Measurements from ENCODE around the gene GPR108. TPM values are rescaled to one million over a fixed set of nuclear protein-coding genes. Genes with fewer than 3 reads are reported as not detected.

Gene GPR108
- total RNA-seq, 6 experiments from 2014 or later: 22.3 to 53.0 (median 41.3) TPM

DNA sequence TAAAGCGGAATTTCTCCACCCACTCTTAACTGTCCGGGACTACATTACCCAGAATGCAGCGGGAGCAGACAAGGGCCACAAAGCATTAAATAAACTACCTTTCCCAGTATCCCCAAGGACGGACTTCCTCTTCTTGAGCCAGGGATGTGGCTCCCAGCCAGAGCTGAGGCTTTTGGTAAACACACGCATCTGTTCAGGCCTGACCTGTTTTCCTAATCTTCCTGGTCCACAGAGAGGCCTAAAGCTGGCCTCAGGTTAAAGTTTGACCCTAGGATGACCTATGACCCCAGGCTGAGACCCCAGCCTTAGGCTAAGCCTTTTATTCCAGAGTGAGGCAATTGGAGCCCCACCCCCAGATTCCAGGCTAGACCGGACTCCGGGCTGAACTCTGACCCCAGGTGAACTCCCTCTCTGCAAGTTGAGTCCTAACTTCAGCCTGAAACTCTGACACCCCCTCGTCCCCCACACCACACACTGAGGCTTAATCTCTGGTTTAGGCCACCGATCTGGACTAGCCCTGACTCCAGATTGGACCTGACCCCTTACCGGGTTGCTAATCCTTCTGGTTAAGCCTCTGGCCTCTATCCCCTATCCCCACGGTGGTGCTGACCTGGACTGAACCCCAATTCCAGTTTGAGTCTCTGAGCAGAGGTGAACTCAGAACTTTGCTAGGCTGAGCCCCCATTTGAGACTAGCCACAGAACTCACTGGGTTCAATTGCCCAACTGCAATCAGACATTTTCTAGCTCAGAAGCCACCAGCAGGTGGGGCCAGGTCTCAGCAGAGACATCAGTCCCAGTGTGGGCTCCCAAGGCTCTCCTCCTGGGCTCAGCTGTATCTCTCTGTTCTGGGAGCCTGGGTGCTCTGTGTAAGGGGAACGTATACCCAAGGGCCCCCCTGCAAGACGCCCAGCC, 750 bp upstream of the GPR108 start:
- H3K4me3 ChIP-seq: peak overlapping the region; percentile 15 to 72 (median 52)
- peaks cover 4 to 35% (median 18%) of the 10 kb centered on the region in 4 donors for H3K4me1 ChIP-seq
- no peak for TF ChIP-seq POLR2A (IDR thresholded peaks at IDR 0.05)
- TF ChIP-seq, protein P1, sequence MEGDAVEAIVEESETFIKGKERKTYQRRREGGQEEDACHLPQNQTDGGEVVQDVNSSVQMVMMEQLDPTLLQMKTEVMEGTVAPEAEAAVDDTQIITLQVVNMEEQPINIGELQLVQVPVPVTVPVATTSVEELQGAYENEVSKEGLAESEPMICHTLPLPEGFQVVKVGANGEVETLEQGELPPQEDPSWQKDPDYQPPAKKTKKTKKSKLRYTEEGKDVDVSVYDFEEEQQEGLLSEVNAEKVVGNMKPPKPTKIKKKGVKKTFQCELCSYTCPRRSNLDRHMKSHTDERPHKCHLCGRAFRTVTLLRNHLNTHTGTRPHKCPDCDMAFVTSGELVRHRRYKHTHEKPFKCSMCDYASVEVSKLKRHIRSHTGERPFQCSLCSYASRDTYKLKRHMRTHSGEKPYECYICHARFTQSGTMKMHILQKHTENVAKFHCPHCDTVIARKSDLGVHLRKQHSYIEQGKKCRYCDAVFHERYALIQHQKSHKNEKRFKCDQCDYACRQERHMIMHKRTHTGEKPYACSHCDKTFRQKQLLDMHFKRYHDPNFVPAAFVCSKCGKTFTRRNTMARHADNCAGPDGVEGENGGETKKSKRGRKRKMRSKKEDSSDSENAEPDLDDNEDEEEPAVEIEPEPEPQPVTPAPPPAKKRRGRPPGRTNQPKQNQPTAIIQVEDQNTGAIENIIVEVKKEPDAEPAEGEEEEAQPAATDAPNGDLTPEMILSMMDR (IDR thresholded peaks at IDR 0.05): peak; percentile 67 to 78 (median 72)
- DNase-seq (peak; percentile 96 to 99 (median 97)), ATAC-seq (peak; percentile 45 to 60 (median 49))
- peak overlapping the region; percentile 77 to 93 (median 85) for H3K27ac ChIP-seq
- WGBS (ENCODE audit: insufficient coverage, low coverage, low lambda C conversion rate, missing lambda C conversion rate): 2% methylated on average over 11 of the region's 13 CpGs
- H3K9me3 ChIP-seq: no peaks in the 10 kb centered on the region
- intact Hi-C loops (cut with DNase I): loop anchor here in 1 of 2 donors (10.0 kb wide), 1 partner anchor 127 kb away; no protein-coding TSS in a partner anchor
- peaks cover 0 to 6% (median 0%) of the 10 kb centered on the region in 4 donors for H3K36me3 ChIP-seq
- no peaks in the 10 kb centered on the region for H3K27me3 ChIP-seq

- peak in 1 of 3 donors; percentile 30 for DNase-seq
- Histone ChIP-seq H3K36me3 (peaks cover 0 to 6% (median 0%) of the 10 kb centered on the region in 4 donors), H3K9me3 (no peaks in the 10 kb centered on the region), H3K4me3 (peak overlapping the region; percentile 82 to 96 (median 94)), H3K4me1 (peaks cover 4 to 35% (median 17%) of the 10 kb centered on the region in 4 donors), H3K27ac (peak overlapping the region; percentile 84 to 97 (median 95)), H3K27me3 (no peaks in the 10 kb centered on the region)
- intact Hi-C loops (cut with DNase I): loop anchor here in 1 of 2 donors (10.0 kb wide), 1 partner anchor 128 kb away; no protein-coding TSS in a partner anchor
- no peak for ATAC-seq
- 0% methylated on average over 14 of the region's 16 CpGs for WGBS (ENCODE audit: insufficient coverage, low coverage, low lambda C conversion rate, missing lambda C conversion rate)
- TF ChIP-seq, protein P1 (IDR thresholded peaks at IDR 0.05): peak in 1 of 4 donors; percentile 2
- no peak for TF ChIP-seq POLR2A (IDR thresholded peaks at IDR 0.05)
These were observed 480 bp downstream of the GPR108 start for GRCh38 chr19:6736917-6737283.

GRCh38 chr19:6736169-6736916, 1.0 kb downstream of the GPR108 start:
- peak; percentile 82 to 87 (median 84) for DNase-seq
- peak overlapping the region; percentile 82 to 96 (median 94) for H3K4me3 ChIP-seq
- H3K9me3 ChIP-seq: no peaks in the 10 kb centered on the region
- WGBS (ENCODE audit: insufficient coverage, low coverage, low lambda C conversion rate, missing lambda C conversion rate): 16% methylated on average over 15 of the region's 25 CpGs
- intact Hi-C loops (cut with DNase I): loop anchor here in 1 of 2 donors (10.0 kb wide), 1 partner anchor 128 kb away; no protein-coding TSS in a partner anchor
- peaks cover 4 to 35% (median 16%) of the 10 kb centered on the region in 4 donors for H3K4me1 ChIP-seq
- ATAC-seq: peak; percentile 10 to 33 (median 22)
- H3K36me3 ChIP-seq: peaks cover 0 to 6% (median 0%) of the 10 kb centered on the region in 4 donors
- H3K27me3 ChIP-seq: no peaks in the 10 kb centered on the region
- peak overlapping the region; percentile 84 to 97 (median 95) for H3K27ac ChIP-seq
- peak; percentile 25 for TF ChIP-seq POLR2A (IDR thresholded peaks at IDR 0.05)
- TF ChIP-seq, protein P1 (IDR thresholded peaks at IDR 0.05): peak; percentile 54 to 69 (median 62)

GRCh38 chr19:6735181-6735911, 2.0 kb downstream of the GPR108 start:
- DNase-seq: no peak
- Histone ChIP-seq H3K36me3 (peaks cover 0 to 6% (median 0%) of the 10 kb centered on the region in 4 donors), H3K4me1 (peaks cover 4 to 34% (median 16%) of the 10 kb centered on the region in 4 donors), H3K4me3 (no peak overlapping the region), H3K27me3 (no peaks in the 10 kb centered on the region), H3K9me3 (no peaks in the 10 kb centered on the region), H3K27ac (peak overlapping the region in 1 of 3 donors; percentile 95)
- 69% methylated on average over 9 of the region's 15 CpGs for WGBS (ENCODE audit: insufficient coverage, low coverage, low lambda C conversion rate, missing lambda C conversion rate)
- intact Hi-C loops (cut with DNase I): loop anchor here in 1 of 2 donors (10.0 kb wide), 1 partner anchor 129 kb away; no protein-coding TSS in a partner anchor
- TF ChIP-seq, protein P1 (IDR thresholded peaks at IDR 0.05): no peak
- TF ChIP-seq POLR2A (IDR thresholded peaks at IDR 0.05): no peak
- ATAC-seq: no peak
